HepG2 (cell line): ENCODE results near the gene ISG20L2. TPM values are rescaled to one million over a fixed set of nuclear protein-coding genes. Genes with fewer than 3 reads are reported as not detected.

Experiments
- CCAR2 ChIP-seq: fragments of 200-400 bp; formaldehyde crosslinking; optimal IDR thresholded peaks from 2 replicates; pipeline ENCODE3; 2018; ENCODE audit warnings: low read depth, mild to moderate bottlenecking, low read length, moderate library complexity
- ELF3 ChIP-seq: IDR thresholded peaks from 2 replicates; pipeline ENCODE4 v1.6.1; 2016; ENCODE audit warnings: missing genetic modification reagents, missing compliant biosample characterization
- GATAD2A ChIP-seq: IDR thresholded peaks from 2 replicates; pipeline ENCODE4 v1.6.1; 2016
- GTF3A ChIP-seq: sonication (generic); formaldehyde crosslinking; conservative IDR thresholded peaks from 2 replicates; pipeline ENCODE4 v1.4.0; 2020; ENCODE audit warnings: mild to moderate bottlenecking, missing genetic modification reagents
- PHF21A ChIP-seq: sonication (generic); formaldehyde crosslinking; IDR thresholded peaks from 2 replicates; pipeline ENCODE4 v1.5.0; 2020; ENCODE audit warnings: mild to moderate bottlenecking, missing genetic modification reagents
- RBFOX2 ChIP-seq: fragments of 200-400 bp; formaldehyde crosslinking; IDR thresholded peaks from 2 replicates; pipeline ENCODE4 v1.6.1; 2017; ENCODE audit warnings: low read depth, mild to moderate bottlenecking, low read length
- RBM39 ChIP-seq: fragments of 200-400 bp; formaldehyde crosslinking; IDR thresholded peaks from one replicate; pipeline ENCODE4 v1.6.1; 2018; ENCODE audit warnings: antibody characterized with exemption, mild to moderate bottlenecking, low read depth, low read length; ENCODE audit not compliant: poor library complexity, severe bottlenecking
- SALL1 ChIP-seq: sonication (generic); formaldehyde crosslinking; IDR thresholded peaks from 2 replicates; pipeline ENCODE4 v1.8.0; 2022; ENCODE audit warnings: mild to moderate bottlenecking, missing genetic modification reagents
- ZNF136 ChIP-seq: sonication (generic); formaldehyde crosslinking; IDR thresholded peaks from 2 replicates; pipeline ENCODE4 v1.8.1; 2022; ENCODE audit warnings: low read depth, mild to moderate bottlenecking, moderate library complexity, missing genetic modification reagents
- ZNF605 ChIP-seq: sonication (generic); formaldehyde crosslinking; IDR thresholded peaks from 2 replicates; pipeline ENCODE4 v1.8.0; 2022; ENCODE audit warnings: mild to moderate bottlenecking, missing genetic modification reagents
- ZSCAN22 ChIP-seq: sonication (generic); formaldehyde crosslinking; IDR thresholded peaks from 2 replicates; pipeline ENCODE4 v1.4.0; 2020; ENCODE audit warnings: mild to moderate bottlenecking, missing genetic modification reagents
- ZSCAN25 ChIP-seq: sonication (generic); formaldehyde crosslinking; IDR thresholded peaks from 2 replicates; pipeline ENCODE4 v1.8.0; 2022; ENCODE audit warnings: mild to moderate bottlenecking, missing genetic modification reagents
- polyA plus RNA-seq, 8 experiments: library from polyadenylated mRNA; depleted of rRNA in 3 of 8; stranded (reverse) in 7 of 8; unstranded in 1 of 8; fragments of >200 nt; fragmentation: Illumina TruSeq in 4 of 8; extraction: Trizol in 4 of 8; gene quantifications; 2 replicates each; pipeline versions ENCODE4 v1.2.1 to v1.2.3, GENCODE V29; 2011 to 2016; ENCODE audit warnings: low read depth in 4 of 8, missing spikeins in 1 of 8, mixed read lengths in 1 of 8; ENCODE audit not compliant: insufficient read depth in 1 of 8
- total RNA-seq, 5 experiments: library from RNA; depleted of rRNA; stranded (reverse); fragments of >200 nt; fragmentation: Illumina TruSeq; extraction: Trizol; gene quantifications; 2 replicates each; pipeline ENCODE4 v1.2.3, GENCODE V29; 2016; ENCODE audit warnings: low read depth in 1 of 5
- TF ChIP-seq, protein P1 (sequence below): IDR thresholded peaks from 2 replicates; pipeline ENCODE4 v1.4.0; 2020; ENCODE audit warnings: mild to moderate bottlenecking, missing genetic modification reagents
- TF ChIP-seq, protein P2 (sequence below): sonication (generic); formaldehyde crosslinking; IDR thresholded peaks from 2 replicates; pipeline ENCODE4 v1.5.0; 2020; ENCODE audit warnings: mild to moderate bottlenecking, missing genetic modification reagents, moderate library complexity
- TF ChIP-seq, protein P3 (sequence below): sonication (generic); formaldehyde crosslinking; IDR thresholded peaks from 2 replicates; pipeline ENCODE4 v1.4.0; 2020; ENCODE audit warnings: mild to moderate bottlenecking, missing genetic modification reagents, borderline replicate concordance
- TF ChIP-seq, protein P4 (sequence below): sonication (generic); formaldehyde crosslinking; IDR thresholded peaks from 2 replicates; pipeline ENCODE4 v1.4.0; 2020; ENCODE audit warnings: missing genetic modification reagents, borderline replicate concordance

ISG20L2 gene
- total and polyA plus RNA-seq, 2 of the 13 experiments (the other 11 are each of a cell fraction or from before 2014, with no cell fraction given), result 19.8 to 21.3 TPM

DNA sequence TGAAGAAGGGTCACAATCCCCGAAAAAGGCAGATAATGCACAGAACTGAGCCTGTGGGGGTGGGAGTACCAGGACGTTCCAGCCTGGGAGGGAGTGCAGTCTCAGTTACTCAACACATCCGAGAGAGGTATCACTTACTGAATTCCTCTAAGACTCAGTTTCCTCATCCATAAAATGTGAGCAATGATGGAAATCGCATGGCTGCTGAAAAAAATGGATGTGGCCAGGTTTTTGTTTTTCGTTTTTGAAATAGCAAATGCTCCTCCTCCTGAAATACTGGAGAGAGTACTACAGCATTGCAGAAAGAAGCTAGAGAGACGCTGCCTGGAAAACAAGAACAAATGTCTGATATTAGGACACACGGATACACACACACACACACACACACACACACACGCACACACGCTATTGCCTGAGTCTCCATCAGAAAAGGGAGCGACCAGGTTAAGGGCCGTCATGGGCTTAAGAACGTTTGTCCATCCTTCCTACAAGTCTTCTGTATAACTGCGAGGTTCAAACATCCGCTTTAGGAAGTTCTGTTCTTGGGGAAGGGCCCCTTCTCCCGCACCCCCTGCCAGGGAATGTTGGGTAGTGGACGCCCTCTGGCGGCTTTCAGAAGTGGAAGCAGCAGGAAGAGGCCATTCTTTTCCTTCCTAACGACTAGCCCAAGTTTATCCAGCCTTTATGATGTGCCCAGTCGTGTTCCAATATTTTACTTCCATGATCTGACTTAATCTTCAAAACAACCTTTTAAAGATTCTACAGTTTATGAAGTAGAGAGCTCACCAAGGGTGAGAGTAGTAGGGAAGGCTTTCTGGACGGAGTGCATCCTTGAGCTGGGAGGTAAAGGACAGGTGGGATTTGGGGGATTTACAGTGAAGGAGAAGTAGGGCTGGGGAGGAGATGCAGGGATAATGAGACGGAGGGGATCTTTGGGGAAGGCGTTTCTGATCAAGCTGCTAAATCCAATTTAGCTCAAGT lies 50.7 kb downstream of the ISG20L2 start (continued):
- TF ChIP-seq, protein P1, sequence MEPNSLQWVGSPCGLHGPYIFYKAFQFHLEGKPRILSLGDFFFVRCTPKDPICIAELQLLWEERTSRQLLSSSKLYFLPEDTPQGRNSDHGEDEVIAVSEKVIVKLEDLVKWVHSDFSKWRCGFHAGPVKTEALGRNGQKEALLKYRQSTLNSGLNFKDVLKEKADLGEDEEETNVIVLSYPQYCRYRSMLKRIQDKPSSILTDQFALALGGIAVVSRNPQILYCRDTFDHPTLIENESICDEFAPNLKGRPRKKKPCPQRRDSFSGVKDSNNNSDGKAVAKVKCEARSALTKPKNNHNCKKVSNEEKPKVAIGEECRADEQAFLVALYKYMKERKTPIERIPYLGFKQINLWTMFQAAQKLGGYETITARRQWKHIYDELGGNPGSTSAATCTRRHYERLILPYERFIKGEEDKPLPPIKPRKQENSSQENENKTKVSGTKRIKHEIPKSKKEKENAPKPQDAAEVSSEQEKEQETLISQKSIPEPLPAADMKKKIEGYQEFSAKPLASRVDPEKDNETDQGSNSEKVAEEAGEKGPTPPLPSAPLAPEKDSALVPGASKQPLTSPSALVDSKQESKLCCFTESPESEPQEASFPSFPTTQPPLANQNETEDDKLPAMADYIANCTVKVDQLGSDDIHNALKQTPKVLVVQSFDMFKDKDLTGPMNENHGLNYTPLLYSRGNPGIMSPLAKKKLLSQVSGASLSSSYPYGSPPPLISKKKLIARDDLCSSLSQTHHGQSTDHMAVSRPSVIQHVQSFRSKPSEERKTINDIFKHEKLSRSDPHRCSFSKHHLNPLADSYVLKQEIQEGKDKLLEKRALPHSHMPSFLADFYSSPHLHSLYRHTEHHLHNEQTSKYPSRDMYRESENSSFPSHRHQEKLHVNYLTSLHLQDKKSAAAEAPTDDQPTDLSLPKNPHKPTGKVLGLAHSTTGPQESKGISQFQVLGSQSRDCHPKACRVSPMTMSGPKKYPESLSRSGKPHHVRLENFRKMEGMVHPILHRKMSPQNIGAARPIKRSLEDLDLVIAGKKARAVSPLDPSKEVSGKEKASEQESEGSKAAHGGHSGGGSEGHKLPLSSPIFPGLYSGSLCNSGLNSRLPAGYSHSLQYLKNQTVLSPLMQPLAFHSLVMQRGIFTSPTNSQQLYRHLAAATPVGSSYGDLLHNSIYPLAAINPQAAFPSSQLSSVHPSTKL (CRISPR knock-in tag), result peak; percentile 38; the same call in 1 of the 2 replicates
- TF ChIP-seq RBFOX2 (no peak), GATAD2A (peak; percentile 39; the same call in 1 of the 2 replicates), SALL1 (peak; percentile 36; the same call in 1 of the 2 replicates), ELF3 (CRISPR knock-in tag) (peak; percentile 71), GTF3A (CRISPR knock-in tag) (no peak), PHF21A (peak; percentile 18; the same call in 1 of the 2 replicates), RBM39 (no peak), CCAR2 (no peak), ZNF605 (CRISPR knock-in tag) (peak; percentile 52; the same call in 1 of the 2 replicates), ZNF136 (CRISPR knock-in tag) (no peak), ZSCAN25 (peak; percentile 80), ZSCAN22 (CRISPR knock-in tag) (peak; percentile 96)
- TF ChIP-seq, protein P2, sequence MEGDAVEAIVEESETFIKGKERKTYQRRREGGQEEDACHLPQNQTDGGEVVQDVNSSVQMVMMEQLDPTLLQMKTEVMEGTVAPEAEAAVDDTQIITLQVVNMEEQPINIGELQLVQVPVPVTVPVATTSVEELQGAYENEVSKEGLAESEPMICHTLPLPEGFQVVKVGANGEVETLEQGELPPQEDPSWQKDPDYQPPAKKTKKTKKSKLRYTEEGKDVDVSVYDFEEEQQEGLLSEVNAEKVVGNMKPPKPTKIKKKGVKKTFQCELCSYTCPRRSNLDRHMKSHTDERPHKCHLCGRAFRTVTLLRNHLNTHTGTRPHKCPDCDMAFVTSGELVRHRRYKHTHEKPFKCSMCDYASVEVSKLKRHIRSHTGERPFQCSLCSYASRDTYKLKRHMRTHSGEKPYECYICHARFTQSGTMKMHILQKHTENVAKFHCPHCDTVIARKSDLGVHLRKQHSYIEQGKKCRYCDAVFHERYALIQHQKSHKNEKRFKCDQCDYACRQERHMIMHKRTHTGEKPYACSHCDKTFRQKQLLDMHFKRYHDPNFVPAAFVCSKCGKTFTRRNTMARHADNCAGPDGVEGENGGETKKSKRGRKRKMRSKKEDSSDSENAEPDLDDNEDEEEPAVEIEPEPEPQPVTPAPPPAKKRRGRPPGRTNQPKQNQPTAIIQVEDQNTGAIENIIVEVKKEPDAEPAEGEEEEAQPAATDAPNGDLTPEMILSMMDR (CRISPR knock-in tag), result peak; percentile 96
- TF ChIP-seq, protein P3, sequence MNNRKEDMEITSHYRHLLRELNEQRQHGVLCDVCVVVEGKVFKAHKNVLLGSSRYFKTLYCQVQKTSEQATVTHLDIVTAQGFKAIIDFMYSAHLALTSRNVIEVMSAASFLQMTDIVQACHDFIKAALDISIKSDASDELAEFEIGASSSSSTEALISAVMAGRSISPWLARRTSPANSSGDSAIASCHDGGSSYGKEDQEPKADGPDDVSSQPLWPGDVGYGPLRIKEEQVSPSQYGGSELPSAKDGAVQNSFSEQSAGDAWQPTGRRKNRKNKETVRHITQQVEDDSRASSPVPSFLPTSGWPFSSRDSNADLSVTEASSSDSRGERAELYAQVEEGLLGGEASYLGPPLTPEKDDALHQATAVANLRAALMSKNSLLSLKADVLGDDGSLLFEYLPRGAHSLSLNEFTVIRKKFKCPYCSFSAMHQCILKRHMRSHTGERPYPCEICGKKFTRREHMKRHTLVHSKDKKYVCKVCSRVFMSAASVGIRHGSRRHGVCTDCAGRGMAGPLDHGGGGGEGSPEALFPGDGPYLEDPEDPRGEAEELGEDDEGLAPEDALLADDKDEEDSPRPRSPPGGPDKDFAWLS (CRISPR knock-in tag), result no peak
- TF ChIP-seq, protein P4, sequence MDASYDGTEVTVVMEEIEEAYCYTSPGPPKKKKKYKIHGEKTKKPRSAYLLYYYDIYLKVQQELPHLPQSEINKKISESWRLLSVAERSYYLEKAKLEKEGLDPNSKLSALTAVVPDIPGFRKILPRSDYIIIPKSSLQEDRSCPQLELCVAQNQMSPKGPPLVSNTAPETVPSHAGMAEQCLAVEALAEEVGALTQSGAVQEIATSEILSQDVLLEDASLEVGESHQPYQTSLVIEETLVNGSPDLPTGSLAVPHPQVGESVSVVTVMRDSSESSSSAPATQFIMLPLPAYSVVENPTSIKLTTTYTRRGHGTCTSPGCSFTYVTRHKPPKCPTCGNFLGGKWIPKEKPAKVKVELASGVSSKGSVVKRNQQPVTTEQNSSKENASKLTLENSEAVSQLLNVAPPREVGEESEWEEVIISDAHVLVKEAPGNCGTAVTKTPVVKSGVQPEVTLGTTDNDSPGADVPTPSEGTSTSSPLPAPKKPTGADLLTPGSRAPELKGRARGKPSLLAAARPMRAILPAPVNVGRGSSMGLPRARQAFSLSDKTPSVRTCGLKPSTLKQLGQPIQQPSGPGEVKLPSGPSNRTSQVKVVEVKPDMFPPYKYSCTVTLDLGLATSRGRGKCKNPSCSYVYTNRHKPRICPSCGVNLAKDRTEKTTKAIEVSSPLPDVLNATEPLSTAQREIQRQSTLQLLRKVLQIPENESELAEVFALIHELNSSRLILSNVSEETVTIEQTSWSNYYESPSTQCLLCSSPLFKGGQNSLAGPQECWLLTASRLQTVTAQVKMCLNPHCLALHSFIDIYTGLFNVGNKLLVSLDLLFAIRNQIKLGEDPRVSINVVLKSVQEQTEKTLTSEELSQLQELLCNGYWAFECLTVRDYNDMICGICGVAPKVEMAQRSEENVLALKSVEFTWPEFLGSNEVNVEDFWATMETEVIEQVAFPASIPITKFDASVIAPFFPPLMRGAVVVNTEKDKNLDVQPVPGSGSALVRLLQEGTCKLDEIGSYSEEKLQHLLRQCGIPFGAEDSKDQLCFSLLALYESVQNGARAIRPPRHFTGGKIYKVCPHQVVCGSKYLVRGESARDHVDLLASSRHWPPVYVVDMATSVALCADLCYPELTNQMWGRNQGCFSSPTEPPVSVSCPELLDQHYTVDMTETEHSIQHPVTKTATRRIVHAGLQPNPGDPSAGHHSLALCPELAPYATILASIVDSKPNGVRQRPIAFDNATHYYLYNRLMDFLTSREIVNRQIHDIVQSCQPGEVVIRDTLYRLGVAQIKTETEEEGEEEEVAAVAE (CRISPR knock-in tag), result no peak
